Measurements from ENCODE around the gene KRTAP19-6. TPM values are rescaled to one million over a fixed set of nuclear protein-coding genes. Genes with fewer than 3 reads are reported as not detected.

KRTAP19-6 gene
- total RNA-seq, 1 donor from 2014 or later, result not detected

Other genes with a start within 250 kb of the KRTAP19-6 start
- not detected for gene KRTAP26-1, start 221.5 kb downstream of the KRTAP19-6 start, total RNA-seq
- gene KRTAP27-1, start 204.2 kb downstream of the KRTAP19-6 start, total RNA-seq, result not detected
- gene KRTAP23-1, start 193.3 kb downstream of the KRTAP19-6 start, total RNA-seq, result not detected
- not detected for gene KRTAP13-2, start 169.6 kb downstream of the KRTAP19-6 start, total RNA-seq
- not detected for gene KRTAP13-1, start 145.8 kb downstream of the KRTAP19-6 start, total RNA-seq
- gene KRTAP13-3, start 115.9 kb downstream of the KRTAP19-6 start, total RNA-seq, result not detected
- not detected for gene KRTAP13-4, start 111.6 kb downstream of the KRTAP19-6 start, total RNA-seq
- gene KRTAP15-1, start 101.6 kb downstream of the KRTAP19-6 start, total RNA-seq, result not detected
- not detected for gene KRTAP19-1, start 61.5 kb downstream of the KRTAP19-6 start, total RNA-seq
- gene KRTAP19-2, start 54.4 kb downstream of the KRTAP19-6 start, total RNA-seq, result not detected
- not detected for gene KRTAP19-3, start 49.9 kb downstream of the KRTAP19-6 start, total RNA-seq
- gene KRTAP19-4, start 44.7 kb downstream of the KRTAP19-6 start, total RNA-seq, result not detected
- not detected for gene KRTAP19-5, start 39.7 kb downstream of the KRTAP19-6 start, total RNA-seq
- not detected for gene KRTAP19-7, start 19.4 kb upstream of the KRTAP19-6 start, total RNA-seq
- not detected for gene KRTAP22-2, start 48.5 kb upstream of the KRTAP19-6 start, total RNA-seq
- not detected for gene KRTAP6-3, start 50.6 kb upstream of the KRTAP19-6 start, total RNA-seq
- gene KRTAP6-2, start 57.0 kb upstream of the KRTAP19-6 start, total RNA-seq, result not detected
- gene KRTAP22-1, start 59.2 kb upstream of the KRTAP19-6 start, total RNA-seq, result not detected
- not detected for gene KRTAP6-1, start 72.1 kb upstream of the KRTAP19-6 start, total RNA-seq
- not detected for gene KRTAP20-1, start 74.6 kb upstream of the KRTAP19-6 start, total RNA-seq
- gene KRTAP20-4, start 78.8 kb upstream of the KRTAP19-6 start, total RNA-seq, result not detected
- gene KRTAP20-2, start 93.3 kb upstream of the KRTAP19-6 start, total RNA-seq, result not detected
- not detected for gene KRTAP20-3, start 101.0 kb upstream of the KRTAP19-6 start, total RNA-seq
- not detected for gene KRTAP21-3, start 176.9 kb upstream of the KRTAP19-6 start, total RNA-seq
- gene KRTAP21-2, start 205.4 kb upstream of the KRTAP19-6 start, total RNA-seq, result not detected
- gene KRTAP21-1, start 213.6 kb upstream of the KRTAP19-6 start, total RNA-seq, result not detected

Measured in sciatic nerve (tissue), 1 donor.